Neural progenitor cell (in vitro differentiated cells): ENCODE results near the gene RIPOR1. TPM values are rescaled to one million over a fixed set of nuclear protein-coding genes. Genes with fewer than 3 reads are reported as not detected.
A peak's percentile ranks its signal among the peaks of the same experiment; 100 is the strongest.
"Not testable (repeated sequence)": the region's sequence is repeated elsewhere in the genome, so short reads cannot be mapped to it uniquely, and the experiment has no call there.

Experiments
- DNase-seq: peaks from one replicate; pipeline ENCODE4 v3.0.0-alpha.2; 2016; ENCODE audit warnings: low spot score
- H2AFZ ChIP-seq: fragments of 200-600 bp; sonication (generic); replicated peaks from 2 replicates; pipeline ENCODE4 v1.6.1; 2016; ENCODE audit warnings: antibody characterized with exemption
- H3F3A ChIP-seq: fragments of 200-600 bp; sonication (generic); 2 replicates; pipeline ENCODE4 v1.6.1; 2016; ENCODE audit warnings: antibody characterized with exemption, low read depth
- H3K27ac ChIP-seq: fragments of 200-600 bp; sonication (generic); 2 replicates; pipeline ENCODE4 v1.5.1; 2016; ENCODE audit warnings: mild to moderate bottlenecking
- H3K27me3 ChIP-seq: fragments of 200-600 bp; sonication (generic); 2 replicates; pipeline ENCODE4 v1.6.1; 2016; ENCODE audit warnings: mild to moderate bottlenecking, moderate library complexity
- H3K36me3 ChIP-seq: fragments of 200-600 bp; sonication (generic); 2 replicates; pipeline ENCODE4 v1.5.1; 2016
- H3K4me1 ChIP-seq: fragments of 200-600 bp; sonication (generic); 2 replicates; pipeline ENCODE4 v1.6.1; 2016; ENCODE audit warnings: mixed run types
- H3K4me2 ChIP-seq: fragments of 200-600 bp; sonication (generic); 2 replicates; pipeline ENCODE4 v1.6.1; 2016
- H3K4me3 ChIP-seq: fragments of 200-600 bp; sonication (generic); 2 replicates; pipeline ENCODE4 v1.5.1; 2016
- H3K79me2 ChIP-seq: fragments of 200-600 bp; sonication (generic); 2 replicates; pipeline ENCODE4 v1.6.1; 2016; ENCODE audit warnings: low read depth
- H3K9ac ChIP-seq: fragments of 200-600 bp; sonication (generic); 2 replicates; pipeline ENCODE4 v1.6.1; 2016
- H3K9me3 ChIP-seq: fragments of 200-600 bp; sonication (generic); 2 replicates; pipeline ENCODE4 v1.5.1; 2016; ENCODE audit warnings: low read depth
- H4K20me1 ChIP-seq: fragments of 200-600 bp; sonication (generic); 2 replicates; pipeline ENCODE4 v1.6.1; 2016; ENCODE audit warnings: low read depth
- H3K27ac Mint-ChIP-seq: 3 replicates; pipeline ENCODE4 v1.8.0; 2021; ENCODE audit warnings: mixed read lengths
- H3K27me3 Mint-ChIP-seq: 2 replicates; pipeline ENCODE4 v1.8.0; 2022; ENCODE audit warnings: low read depth, mild to moderate bottlenecking, inconsistent platforms, moderate library complexity, mixed read lengths; ENCODE audit not compliant: insufficient read depth
- H3K36me3 Mint-ChIP-seq: 3 replicates; pipeline ENCODE4 v1.8.0; 2021; ENCODE audit warnings: mixed read lengths
- H3K4me1 Mint-ChIP-seq: 3 replicates; pipeline ENCODE4 v1.8.0; 2021; ENCODE audit warnings: mixed read lengths
- H3K4me3 Mint-ChIP-seq: 3 replicates; pipeline ENCODE4 v1.8.0; 2021; ENCODE audit warnings: mild to moderate bottlenecking, moderate library complexity, mixed read lengths
- H3K9me3 Mint-ChIP-seq: 3 replicates; pipeline ENCODE4 v1.8.0; 2020; ENCODE audit warnings: mixed read lengths
- CTCF ChIP-seq: fragments of 200-600 bp; sonication (generic); IDR thresholded peaks from 2 replicates; pipeline ENCODE4 v1.5.1; 2017; ENCODE audit warnings: antibody characterized with exemption, mild to moderate bottlenecking
- EZH2 ChIP-seq: fragments of 200-600 bp; sonication (generic); IDR thresholded peaks from 2 replicates; pipeline ENCODE4 v1.6.1; 2017; ENCODE audit warnings: antibody characterized with exemption, mild to moderate bottlenecking, moderate library complexity
- EZH2phosphoT487 ChIP-seq: fragments of 200-600 bp; sonication (generic); IDR thresholded peaks from 2 replicates; pipeline ENCODE4 v1.6.1; 2017; ENCODE audit warnings: antibody characterized with exemption
- total RNA-seq: library from RNA; depleted of rRNA; stranded (reverse); fragments of >200 nt; gene quantifications from 2 replicates; pipeline ENCODE4 v1.2.3, GENCODE V29; 2015; ENCODE audit warnings: low replicate concordance

Gene RIPOR1
- total RNA-seq, 1 donor from 2014 or later: 13.5 TPM

DNA sequence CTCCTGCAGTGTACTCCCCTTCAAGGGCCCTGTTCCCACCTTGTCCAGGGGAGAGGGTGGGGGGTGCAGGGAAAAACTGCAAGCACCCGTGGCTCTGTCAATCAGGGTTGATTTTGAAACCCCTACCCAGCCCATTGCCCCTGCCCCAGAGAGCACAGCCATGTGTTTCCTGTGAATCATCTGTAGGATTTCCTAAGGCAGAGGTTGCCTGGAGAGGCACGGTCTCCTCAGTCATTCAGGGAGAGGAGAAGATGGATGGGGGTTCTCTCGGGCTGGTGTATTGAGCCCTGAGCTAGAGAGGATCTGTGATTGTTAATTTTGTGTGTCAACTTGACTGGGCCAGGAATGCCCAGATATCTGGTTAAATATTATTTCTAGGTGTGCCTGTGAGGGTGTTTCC is 41.8 kb upstream of the RIPOR1 start:
- peaks cover 9% of the 10 kb centered on the region for H3K27me3 ChIP-seq
- H3K4me3 ChIP-seq: no peak overlapping the region
- no peaks in the 10 kb centered on the region for H3K36me3 ChIP-seq
- Mint-ChIP-seq H3K36me3 (peaks cover 1% of the 10 kb centered on the region), H3K27ac (no peak overlapping the region), H3K4me3 (no peak overlapping the region), H3K9me3 (no peaks in the 10 kb centered on the region), H3K4me1 (peaks cover 25% of the 10 kb centered on the region), H3K27me3 (peaks cover 3% of the 10 kb centered on the region)
- H3K4me2 ChIP-seq: no peak overlapping the region
- no peak overlapping the region for H2AFZ ChIP-seq
- no peaks in the 10 kb centered on the region for H3K79me2 ChIP-seq
- H3K27ac ChIP-seq: no peak overlapping the region
- no peak for TF ChIP-seq CTCF
- peaks cover 14% of the 10 kb centered on the region for H3K4me1 ChIP-seq
- no peak for DNase-seq
- H3F3A ChIP-seq: peaks cover 3% of the 10 kb centered on the region
- no peak overlapping the region for H3K9ac ChIP-seq
- no peaks in the 10 kb centered on the region for H3K9me3 ChIP-seq
- H4K20me1 ChIP-seq: no peaks in the 10 kb centered on the region

- not testable (repeated sequence) for H3K27ac ChIP-seq, H3K9me3 Mint-ChIP-seq, H3K36me3 ChIP-seq, H2AFZ ChIP-seq, H3K9me3 ChIP-seq, H3K9ac ChIP-seq, H3K36me3 Mint-ChIP-seq, H3K4me2 ChIP-seq, H3K4me3 ChIP-seq, H3K27ac Mint-ChIP-seq, H3K4me3 Mint-ChIP-seq, H4K20me1 ChIP-seq, H3K27me3 Mint-ChIP-seq, H3F3A ChIP-seq, DNase-seq, H3K79me2 ChIP-seq
- Histone ChIP-seq H3K27me3 (peaks cover 14% of the 10 kb centered on the region), H3K4me1 (peaks cover 11% of the 10 kb centered on the region)
- peaks cover 18% of the 10 kb centered on the region for H3K4me1 Mint-ChIP-seq
Observed at GRCh38 chr16:67487561-67487960, 41.1 kb upstream of the RIPOR1 start.

- Mint-ChIP-seq H3K9me3 (no peaks in the 10 kb centered on the region), H3K27me3 (peaks cover 5% of the 10 kb centered on the region), H3K4me3 (no peak overlapping the region), H3K36me3 (peaks cover 1% of the 10 kb centered on the region), H3K4me1 (peaks cover 16% of the 10 kb centered on the region), H3K27ac (peak overlapping the region; percentile 80)
- peak overlapping the region; percentile 21 for H3K9ac ChIP-seq
- no peaks in the 10 kb centered on the region for H3F3A ChIP-seq
- peak overlapping the region; percentile 69 for H2AFZ ChIP-seq
- H3K4me3 ChIP-seq: no peak overlapping the region
- peak overlapping the region; percentile 67 for H3K4me2 ChIP-seq
- no peaks in the 10 kb centered on the region for H3K9me3 ChIP-seq
- H3K27ac ChIP-seq: no peak overlapping the region
- no peaks in the 10 kb centered on the region for H3K79me2 ChIP-seq
- no peaks in the 10 kb centered on the region for H3K36me3 ChIP-seq
- DNase-seq: no peak
- no peaks in the 10 kb centered on the region for H4K20me1 ChIP-seq
- H3K4me1 ChIP-seq: peaks cover 11% of the 10 kb centered on the region
- H3K27me3 ChIP-seq: peaks cover 15% of the 10 kb centered on the region
- TF ChIP-seq CTCF (no peak), EZH2phosphoT487 (no peak)
Observed at GRCh38 chr16:67489401-67490083, 39.1 kb upstream of the RIPOR1 start.

- Histone ChIP-seq H3K79me2 (no peaks in the 10 kb centered on the region), H3K27me3 (peaks cover 18% of the 10 kb centered on the region), H4K20me1 (no peaks in the 10 kb centered on the region), H3K9ac (no peak overlapping the region), H3K4me3 (no peak overlapping the region), H2AFZ (no peak overlapping the region), H3K4me1 (peaks cover 11% of the 10 kb centered on the region), H3K4me2 (no peak overlapping the region), H3K36me3 (no peaks in the 10 kb centered on the region), H3K27ac (no peak overlapping the region), H3F3A (no peaks in the 10 kb centered on the region), H3K9me3 (no peaks in the 10 kb centered on the region)
- Mint-ChIP-seq H3K9me3 (no peaks in the 10 kb centered on the region), H3K4me1 (peaks cover 16% of the 10 kb centered on the region), H3K27ac (no peak overlapping the region), H3K4me3 (no peak overlapping the region), H3K27me3 (peaks cover 6% of the 10 kb centered on the region), H3K36me3 (peaks cover 1% of the 10 kb centered on the region)
- no peak for DNase-seq
- TF ChIP-seq EZH2phosphoT487 (no peak), EZH2 (no peak), CTCF (no peak)
Observed at GRCh38 chr16:67490335-67491096, 38.1 kb upstream of the RIPOR1 start.
